Nephron progenitor cell (in vitro differentiated cells): ENCODE measurements around the gene ACTC1.

Source experiments
- DNase-seq: peaks from one replicate; pipeline ENCODE4 v3.0.0; 2021
- H3K27ac Mint-ChIP-seq: 2 replicates; pipeline ENCODE4 v1.8.0; 2021; ENCODE audit warnings: mild to moderate bottlenecking, moderate library complexity, mixed read lengths
- H3K27me3 Mint-ChIP-seq: 2 replicates; pipeline ENCODE4 v1.8.0; 2021; ENCODE audit warnings: mild to moderate bottlenecking, low read depth, mixed read lengths; ENCODE audit not compliant: poor library complexity
- H3K36me3 Mint-ChIP-seq: 2 replicates; pipeline ENCODE4 v1.8.0; 2021; ENCODE audit warnings: low read depth, mixed read lengths
- H3K4me1 Mint-ChIP-seq: 2 replicates; pipeline ENCODE4 v1.8.0; 2021; ENCODE audit warnings: mixed read lengths
- H3K4me3 Mint-ChIP-seq: 2 replicates; pipeline ENCODE4 v1.8.0; 2021; ENCODE audit warnings: mild to moderate bottlenecking, moderate library complexity, mixed read lengths
- H3K9me3 Mint-ChIP-seq: 2 replicates; pipeline ENCODE4 v1.8.0; 2021; ENCODE audit warnings: mild to moderate bottlenecking, moderate library complexity, mixed read lengths
- TF ChIP-seq, protein P1 (sequence below): fragments of 200-600 bp; sonication (generic); IDR thresholded peaks from 2 replicates; pipeline ENCODE4 v1.5.0; 2021; ENCODE audit warnings: antibody characterized with exemption

ACTC1 gene

DNA sequence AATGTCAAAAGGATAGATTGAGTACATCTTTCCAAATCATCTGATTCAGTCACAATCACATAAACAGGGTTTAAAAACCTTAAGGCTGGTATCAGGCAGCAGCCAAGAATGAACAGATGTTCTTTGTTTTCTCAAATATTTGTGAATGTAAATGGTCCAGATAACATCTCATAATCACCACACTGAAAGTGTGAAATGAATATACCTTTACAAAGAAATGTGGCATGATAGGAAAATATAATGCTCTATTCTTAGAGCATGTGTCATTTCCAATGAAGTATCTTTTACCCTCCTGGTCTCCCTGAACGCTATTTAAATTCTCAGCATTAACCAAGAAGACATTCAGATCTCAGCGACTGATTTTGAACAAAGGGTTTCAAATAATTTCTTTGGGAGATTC lies 8.8 kb upstream of the ACTC1 start:
- TF ChIP-seq, protein P1, sequence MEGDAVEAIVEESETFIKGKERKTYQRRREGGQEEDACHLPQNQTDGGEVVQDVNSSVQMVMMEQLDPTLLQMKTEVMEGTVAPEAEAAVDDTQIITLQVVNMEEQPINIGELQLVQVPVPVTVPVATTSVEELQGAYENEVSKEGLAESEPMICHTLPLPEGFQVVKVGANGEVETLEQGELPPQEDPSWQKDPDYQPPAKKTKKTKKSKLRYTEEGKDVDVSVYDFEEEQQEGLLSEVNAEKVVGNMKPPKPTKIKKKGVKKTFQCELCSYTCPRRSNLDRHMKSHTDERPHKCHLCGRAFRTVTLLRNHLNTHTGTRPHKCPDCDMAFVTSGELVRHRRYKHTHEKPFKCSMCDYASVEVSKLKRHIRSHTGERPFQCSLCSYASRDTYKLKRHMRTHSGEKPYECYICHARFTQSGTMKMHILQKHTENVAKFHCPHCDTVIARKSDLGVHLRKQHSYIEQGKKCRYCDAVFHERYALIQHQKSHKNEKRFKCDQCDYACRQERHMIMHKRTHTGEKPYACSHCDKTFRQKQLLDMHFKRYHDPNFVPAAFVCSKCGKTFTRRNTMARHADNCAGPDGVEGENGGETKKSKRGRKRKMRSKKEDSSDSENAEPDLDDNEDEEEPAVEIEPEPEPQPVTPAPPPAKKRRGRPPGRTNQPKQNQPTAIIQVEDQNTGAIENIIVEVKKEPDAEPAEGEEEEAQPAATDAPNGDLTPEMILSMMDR, result no peak
- DNase-seq, result no peak
- Mint-ChIP-seq H3K9me3 (peaks cover 18% of the 10 kb centered on the region), H3K4me3 (no peak overlapping the region), H3K27me3 (no peaks in the 10 kb centered on the region), H3K36me3 (no peaks in the 10 kb centered on the region), H3K4me1 (peaks cover 15% of the 10 kb centered on the region), H3K27ac (no peak overlapping the region)

DNA sequence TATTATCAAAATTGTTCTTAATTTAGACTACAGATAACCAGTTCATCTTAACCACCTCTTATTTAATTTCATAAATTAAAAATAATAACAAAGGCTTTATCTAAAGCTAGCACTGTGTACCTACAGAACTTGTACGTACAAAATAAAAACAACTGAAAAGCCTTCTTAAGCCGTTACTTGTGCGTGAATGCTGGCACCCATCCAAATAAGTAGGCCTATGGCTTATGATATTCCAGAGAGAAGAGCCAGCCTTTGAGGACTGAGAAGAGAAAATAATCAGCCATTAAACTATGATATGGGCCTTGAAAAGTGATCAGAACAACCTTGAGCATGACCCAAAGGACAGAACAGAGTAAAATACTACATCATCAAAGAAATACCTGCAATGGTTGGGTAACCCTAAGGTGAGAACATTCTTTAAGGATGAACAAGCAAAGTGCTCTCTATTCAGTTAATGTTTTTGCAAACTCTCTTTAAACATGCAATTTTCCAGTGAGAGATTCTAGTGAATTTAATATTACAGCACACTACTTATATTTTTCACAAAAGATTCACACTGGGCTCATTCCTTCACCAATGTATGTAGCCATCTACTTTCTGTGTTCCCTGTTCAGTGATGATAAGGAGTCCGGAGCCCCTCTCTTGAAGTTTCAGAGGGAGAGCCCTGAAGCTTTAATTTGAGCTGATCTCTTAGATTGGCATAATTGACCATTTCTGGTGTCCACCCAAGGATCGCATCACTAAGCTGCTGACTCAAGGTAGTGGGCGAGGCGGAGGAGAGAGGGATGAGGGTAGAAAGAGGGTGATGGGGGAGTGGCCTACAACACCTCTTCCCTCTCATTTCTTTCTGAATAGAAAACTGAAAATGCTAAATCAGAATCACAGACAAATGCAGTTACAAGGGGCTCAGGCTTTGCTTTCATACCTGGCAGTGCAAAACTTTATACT lies 7.7 kb upstream of the ACTC1 start:
- Mint-ChIP-seq H3K27ac (no peak overlapping the region), H3K36me3 (no peaks in the 10 kb centered on the region)

DNA sequence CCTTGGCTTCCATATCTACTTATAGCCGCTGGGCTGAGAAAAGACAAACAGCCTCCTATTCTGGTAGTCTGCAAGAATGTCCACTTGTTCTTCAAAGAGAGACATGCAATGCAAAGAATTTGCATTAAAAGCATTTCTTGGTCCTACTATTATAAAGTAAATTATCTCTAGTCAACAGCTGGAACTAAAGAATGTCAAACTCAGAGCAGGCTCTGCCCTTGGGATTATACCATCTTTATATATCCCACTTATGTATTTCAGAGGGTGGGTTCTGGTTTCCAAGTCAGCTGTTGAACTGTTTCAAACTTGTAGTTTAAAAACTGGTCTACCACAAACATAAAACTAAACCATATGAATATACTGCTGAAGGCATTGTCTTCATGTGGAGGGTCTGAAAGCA lies 7.0 kb upstream of the ACTC1 start:
- H3K9me3 Mint-ChIP-seq, result peaks cover 10% of the 10 kb centered on the region
- H3K27me3 Mint-ChIP-seq, result peaks cover 3% of the 10 kb centered on the region
- no peak overlapping the region for H3K27ac Mint-ChIP-seq
- H3K4me1 Mint-ChIP-seq, result peaks cover 23% of the 10 kb centered on the region
- H3K4me3 Mint-ChIP-seq, result no peak overlapping the region
- no peak for DNase-seq
- no peaks in the 10 kb centered on the region for H3K36me3 Mint-ChIP-seq
- TF ChIP-seq, protein P1, result no peak

More for the DNA sequence above, 7.7 kb upstream of the ACTC1 start:
- peaks cover 19% of the 10 kb centered on the region for H3K4me1 Mint-ChIP-seq
- no peak for DNase-seq
- no peak overlapping the region for H3K4me3 Mint-ChIP-seq
- no peaks in the 10 kb centered on the region for H3K27me3 Mint-ChIP-seq
- TF ChIP-seq, protein P1, result no peak
- peaks cover 14% of the 10 kb centered on the region for H3K9me3 Mint-ChIP-seq

DNA sequence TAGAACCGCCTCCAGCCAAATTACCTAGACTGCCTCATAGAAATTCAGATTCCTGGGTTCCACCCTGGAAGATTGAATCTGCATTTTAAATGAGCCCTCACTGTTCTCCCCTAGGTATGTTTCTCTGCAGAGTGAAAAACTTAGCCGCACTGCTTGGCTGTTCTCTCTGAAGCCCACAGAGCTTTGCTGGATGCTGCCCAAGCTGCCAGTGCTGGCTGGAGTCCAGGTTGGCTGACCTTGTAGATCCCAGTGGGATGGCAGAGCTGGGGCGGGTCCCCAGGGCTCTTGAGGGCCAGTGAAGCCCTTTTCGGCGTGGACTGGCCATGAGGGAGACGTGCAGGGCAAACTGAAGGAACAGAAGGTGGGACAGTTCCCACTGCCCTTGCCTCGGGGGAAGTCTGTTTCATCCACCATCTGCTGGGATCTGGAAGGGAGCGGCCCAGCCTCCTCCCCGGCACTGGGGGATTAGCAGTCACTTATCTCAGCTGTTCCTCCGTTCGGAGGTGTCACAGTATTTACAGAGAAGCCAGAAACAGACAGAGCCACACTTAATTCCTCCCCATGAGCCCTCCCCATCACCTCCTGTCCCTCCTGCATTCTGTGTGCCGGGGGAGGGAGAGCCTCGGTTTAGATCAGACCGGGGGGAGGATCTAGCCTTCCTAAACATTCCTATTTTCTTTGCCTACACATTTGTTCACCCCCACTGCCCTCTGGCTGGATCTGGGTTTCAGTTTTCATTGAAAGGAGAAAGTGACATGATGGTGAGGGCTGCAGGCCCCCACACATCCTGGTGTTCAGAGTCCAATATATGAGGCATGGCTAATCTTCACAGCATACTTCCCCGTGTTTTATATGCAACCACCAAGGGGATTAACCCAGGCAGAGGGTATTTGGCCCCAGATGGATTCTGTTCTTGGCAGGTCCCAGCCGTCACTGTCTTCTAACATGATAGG lies 4.1 kb upstream of the ACTC1 start:
- H3K4me3 Mint-ChIP-seq, result peak overlapping the region; percentile 10
- DNase-seq, result peak; percentile 15
- H3K9me3 Mint-ChIP-seq, result no peaks in the 10 kb centered on the region
- H3K36me3 Mint-ChIP-seq, result no peaks in the 10 kb centered on the region
- TF ChIP-seq, protein P1, result no peak
- peaks cover 16% of the 10 kb centered on the region for H3K27me3 Mint-ChIP-seq
- peaks cover 34% of the 10 kb centered on the region for H3K4me1 Mint-ChIP-seq
- peak overlapping the region; percentile 68 for H3K27ac Mint-ChIP-seq

DNA sequence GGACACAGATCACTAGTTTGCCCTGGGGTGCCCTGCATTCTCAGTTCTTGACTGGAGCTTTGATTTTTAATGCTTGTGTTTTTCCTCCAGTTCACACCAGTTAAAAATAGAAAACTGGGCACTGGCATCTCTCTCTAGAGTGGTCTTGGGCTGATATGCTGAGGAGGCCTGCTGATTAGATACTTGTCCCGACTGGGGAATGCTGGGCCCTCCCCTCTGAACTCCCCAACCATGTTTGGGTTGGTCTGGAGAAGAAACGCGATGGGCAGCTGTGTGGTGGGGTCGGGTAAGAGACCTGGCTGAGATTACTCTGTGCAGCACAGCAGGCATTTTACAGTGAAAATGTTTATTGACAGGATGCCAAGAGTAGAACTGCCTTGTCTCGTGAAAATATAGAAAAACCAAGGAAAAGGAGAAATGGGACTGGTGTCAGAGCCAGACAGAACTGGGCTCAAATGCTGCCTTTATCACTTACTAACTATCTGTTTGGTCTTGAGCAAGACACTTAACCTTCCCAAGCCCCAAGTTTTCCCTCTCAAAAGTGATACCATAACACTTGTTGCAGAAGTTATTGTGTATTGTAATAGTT lies 1.6 kb upstream of the ACTC1 start:
- Mint-ChIP-seq H3K9me3 (no peaks in the 10 kb centered on the region), H3K4me1 (peaks cover 41% of the 10 kb centered on the region), H3K36me3 (peaks cover 8% of the 10 kb centered on the region), H3K27ac (no peak overlapping the region), H3K4me3 (no peak overlapping the region), H3K27me3 (peaks cover 22% of the 10 kb centered on the region)
- no peak for DNase-seq
- TF ChIP-seq, protein P1, result no peak
